Measurements from ENCODE around the gene CIRBP. TPM values are rescaled to one million over a fixed set of nuclear protein-coding genes. Genes with fewer than 3 reads are reported as not detected.

Gene CIRBP
- total and polyA plus RNA-seq, 9 of the 15 experiments (the other 6 are each of a cell fraction or from before 2014, with no cell fraction given) = 20.5 to 327 (median 176) TPM

DNA sequence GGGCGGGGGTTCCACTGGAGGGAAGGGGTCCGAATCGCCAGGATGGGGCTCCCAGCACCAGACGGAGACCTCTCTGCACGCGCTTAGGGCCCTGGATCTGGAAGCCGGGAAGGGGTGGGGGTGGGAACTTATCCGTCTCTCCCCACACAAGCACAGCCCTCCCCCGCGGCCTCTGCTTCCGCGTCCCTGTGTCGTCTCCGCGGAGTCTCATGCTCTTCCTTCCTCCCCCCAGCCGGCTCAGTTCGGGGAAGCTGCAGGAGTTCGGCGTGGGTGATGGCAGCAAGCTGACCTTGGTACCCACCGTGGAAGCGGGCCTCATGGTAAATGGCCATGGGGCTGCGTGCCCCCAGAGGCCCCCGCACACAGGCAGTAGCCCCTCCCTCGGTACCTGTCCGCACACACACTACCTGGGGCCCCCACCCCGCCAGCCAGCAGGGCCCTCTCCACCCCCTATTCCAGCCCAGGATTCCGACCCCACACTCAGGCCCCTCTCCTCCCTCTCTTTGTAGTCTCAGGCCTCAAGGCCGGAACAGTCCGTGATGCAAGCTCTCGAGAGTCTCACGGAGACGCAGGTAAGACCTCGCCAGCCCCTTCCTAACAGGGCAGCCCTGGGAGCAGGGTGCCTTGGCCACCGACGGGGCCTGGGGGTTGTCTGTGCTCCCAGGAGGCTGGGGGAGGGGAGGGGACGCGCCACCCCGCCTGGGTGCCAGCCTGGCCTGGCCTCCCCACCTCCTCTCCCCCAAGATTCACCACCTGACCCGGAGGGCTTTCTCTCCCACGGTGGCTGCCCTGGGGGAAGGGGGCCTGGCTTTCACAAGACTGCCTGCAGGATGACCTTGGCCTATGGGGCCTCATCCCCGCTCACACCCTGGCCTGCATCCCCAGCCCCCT is 17.6 kb upstream of the CIRBP start (continued):
- TF ChIP-seq MGA (IDR thresholded peaks at IDR 0.05) (0 out of 2 replicates have a peak, but pooled peaks have one; percentile 9), E2F6 (IDR thresholded peaks at IDR 0.05; ENCODE audit: borderline replicate concordance in 1 of 2, extremely low read depth in 1 of 2, insufficient read depth in 1 of 2, insufficient read length in 1 of 2, low read depth in 1 of 2, low read length in 1 of 2, poor library complexity in 1 of 2, severe bottlenecking in 1 of 2) (peak; percentile 43 to 72), TFAM (CRISPR knock-in tag; conservative IDR thresholded peaks at IDR 0.05) (no peak), NR2C2 (CRISPR knock-in tag; IDR thresholded peaks at IDR 0.05) (no peak), NR2C2 (tag; IDR thresholded peaks at IDR 0.05) (no peak; the same call in 1 of the 2 replicates), ZBTB2 (IDR thresholded peaks at IDR 0.05) (0 out of 2 replicates have a peak, but pooled peaks have one; percentile 10), ZBTB12 (CRISPR knock-in tag; IDR thresholded peaks at IDR 0.05) (no peak), EP400 (IDR thresholded peaks at IDR 0.05) (peak; percentile 68), ZC3H4 (CRISPR knock-in tag; IDR thresholded peaks at IDR 0.05; ENCODE audit: borderline replicate concordance) (peak; percentile 64; the same call in 1 of the 2 replicates), MCM5 (IDR thresholded peaks at IDR 0.05; ENCODE audit: low read depth) (no peak)

Measured in K562 (cell line).